DMS114 treated with DMSO at 0.1 percent for 48 hours (cell line): ENCODE results near the gene UPK2.
"Not testable (repeated sequence)": the region's sequence is repeated elsewhere in the genome, so short reads cannot be mapped to it uniquely, and the experiment has no call there.

Source experiments
- DNase-seq: peaks from one replicate; lab custom pipeline; 2025; ENCODE audit not compliant: unreplicated experiment; lab: John Stamatoyannopoulos, UW

UPK2 gene

DNA sequence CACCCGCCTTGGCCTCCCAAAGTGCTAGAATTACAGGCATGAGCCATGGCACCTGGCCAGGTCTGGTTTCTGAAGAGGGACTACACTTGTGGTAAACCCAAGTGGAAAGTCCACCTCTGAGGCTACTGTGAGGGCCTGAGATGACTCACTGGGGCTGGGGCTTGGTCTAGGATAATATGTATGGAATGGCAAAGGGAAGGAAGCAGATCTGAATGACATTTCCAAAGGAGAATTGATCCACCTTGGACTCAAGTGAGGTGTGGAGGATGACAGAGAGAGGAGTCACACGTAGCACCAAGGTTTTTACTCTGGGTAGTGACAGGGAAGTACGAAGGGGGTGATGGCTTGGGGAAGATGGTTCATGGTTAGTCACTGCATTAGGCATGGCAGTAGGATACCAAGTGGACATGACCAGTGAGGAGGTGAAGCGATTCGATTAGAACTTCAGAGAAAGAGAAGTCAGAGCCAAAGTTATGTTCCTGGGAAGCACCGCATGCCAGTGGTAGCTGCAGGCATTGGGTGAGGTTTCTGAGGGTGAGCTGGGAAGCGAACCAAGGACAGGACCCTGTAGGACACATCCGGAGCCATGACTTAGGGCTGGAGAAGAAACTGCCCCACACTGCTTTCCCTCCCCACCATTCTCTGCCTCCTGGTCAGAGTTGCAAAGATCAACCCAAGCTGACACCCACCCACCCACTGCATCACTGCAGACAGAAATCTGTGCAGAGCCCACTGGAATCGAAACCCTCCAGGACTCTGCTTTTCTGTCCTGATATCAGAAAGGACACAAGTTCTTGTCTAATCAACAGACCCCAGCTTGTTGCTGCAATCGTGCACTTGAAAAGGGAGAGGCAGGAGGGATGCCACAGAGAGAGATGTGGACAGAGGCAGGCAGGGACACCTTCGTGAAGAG, 17.4 kb upstream of the UPK2 start:
- DNase-seq = no peak

DNA sequence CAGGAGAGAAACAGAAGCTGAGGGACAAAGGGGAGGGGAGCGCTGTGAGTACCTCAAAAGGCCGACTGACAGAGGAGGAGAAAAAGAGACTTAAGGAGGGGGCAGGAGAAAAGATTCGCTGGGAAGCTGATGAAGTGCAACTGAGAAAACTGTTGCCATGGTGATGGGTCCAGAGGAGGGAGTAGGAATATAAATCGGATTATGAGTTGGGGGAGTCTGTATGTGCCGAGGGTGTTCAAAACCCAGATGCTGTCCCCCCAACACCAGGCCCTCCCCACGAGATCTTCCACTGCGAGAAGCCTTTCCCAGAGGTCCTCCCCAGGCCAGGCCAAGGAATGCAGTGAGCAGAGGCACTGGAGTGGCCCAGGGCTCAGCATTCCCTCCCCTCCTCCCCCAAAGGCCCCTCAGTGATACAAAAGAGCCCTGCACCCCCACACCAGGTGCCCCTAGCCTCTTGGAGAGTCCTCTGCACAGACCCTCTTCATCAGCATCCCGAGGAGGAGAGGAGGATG, 16.6 kb upstream of the UPK2 start:
- DNase-seq = no peak

- no peak for DNase-seq
Observed at GRCh38 chr11:118939953-118940598, 16.0 kb upstream of the UPK2 start.

DNA sequence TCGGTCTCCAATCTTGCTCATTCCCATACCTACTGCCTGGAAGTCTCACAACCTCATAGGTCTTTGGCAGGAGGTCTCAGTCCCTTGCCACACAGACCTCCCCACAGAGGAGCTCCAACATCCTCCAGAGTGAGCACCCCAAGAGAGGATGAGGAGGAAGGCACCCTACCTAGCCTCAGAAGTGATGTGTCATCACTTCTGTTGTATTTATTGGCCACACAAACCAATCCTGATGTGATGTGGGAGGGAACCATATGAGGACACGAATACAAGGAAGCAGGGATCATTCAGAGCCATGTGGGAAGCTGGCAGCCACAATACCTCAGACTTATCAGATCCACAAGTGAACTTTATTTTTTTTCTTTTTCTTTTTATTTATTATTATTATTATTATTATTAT, 9.0 kb upstream of the UPK2 start:
- no peak for DNase-seq

DNA sequence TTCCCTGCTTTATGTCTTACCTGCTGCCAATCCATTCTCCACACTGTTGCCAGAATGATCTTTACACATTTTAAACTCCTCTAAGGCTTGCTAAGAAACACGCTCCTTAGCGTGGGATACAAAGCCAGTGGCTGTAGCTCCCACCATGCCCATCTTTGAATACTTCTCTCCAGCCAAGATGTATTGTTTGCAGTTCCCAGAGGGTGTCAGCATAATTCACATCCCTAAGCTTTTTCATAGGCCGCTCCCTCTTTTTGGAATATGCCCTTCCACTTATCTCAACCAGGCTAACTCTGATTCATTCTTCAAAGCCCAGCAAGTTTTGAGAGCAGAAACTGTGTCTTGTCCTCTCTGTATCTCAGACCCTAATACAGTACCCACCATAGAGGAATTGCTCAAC, 8.1 kb upstream of the UPK2 start:
- no peak for DNase-seq

DNA sequence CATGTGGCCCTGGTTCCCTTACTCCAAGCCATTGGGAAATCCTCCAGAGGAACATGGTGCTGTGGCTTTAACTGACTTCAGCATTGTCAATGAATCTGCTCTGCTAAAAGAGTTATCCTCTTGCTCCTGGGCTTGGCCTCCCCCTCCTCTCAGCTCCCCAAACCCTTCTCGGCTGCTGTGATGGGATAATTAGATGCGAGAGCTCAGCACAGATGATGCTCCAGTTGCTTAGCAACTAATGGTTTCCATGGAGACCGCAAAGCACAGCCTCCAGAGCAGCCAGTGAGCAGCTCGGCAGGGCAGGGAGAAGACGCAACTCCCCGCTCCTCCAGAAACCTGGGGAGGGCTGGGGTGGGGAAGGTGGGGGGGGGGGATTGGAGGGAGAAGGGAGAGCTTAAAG, 2.8 kb upstream of the UPK2 start:
- no peak for DNase-seq

- DNase-seq = not testable (repeated sequence)
Observed at GRCh38 chr11:118953976-118954375, 2.1 kb upstream of the UPK2 start.

DNA sequence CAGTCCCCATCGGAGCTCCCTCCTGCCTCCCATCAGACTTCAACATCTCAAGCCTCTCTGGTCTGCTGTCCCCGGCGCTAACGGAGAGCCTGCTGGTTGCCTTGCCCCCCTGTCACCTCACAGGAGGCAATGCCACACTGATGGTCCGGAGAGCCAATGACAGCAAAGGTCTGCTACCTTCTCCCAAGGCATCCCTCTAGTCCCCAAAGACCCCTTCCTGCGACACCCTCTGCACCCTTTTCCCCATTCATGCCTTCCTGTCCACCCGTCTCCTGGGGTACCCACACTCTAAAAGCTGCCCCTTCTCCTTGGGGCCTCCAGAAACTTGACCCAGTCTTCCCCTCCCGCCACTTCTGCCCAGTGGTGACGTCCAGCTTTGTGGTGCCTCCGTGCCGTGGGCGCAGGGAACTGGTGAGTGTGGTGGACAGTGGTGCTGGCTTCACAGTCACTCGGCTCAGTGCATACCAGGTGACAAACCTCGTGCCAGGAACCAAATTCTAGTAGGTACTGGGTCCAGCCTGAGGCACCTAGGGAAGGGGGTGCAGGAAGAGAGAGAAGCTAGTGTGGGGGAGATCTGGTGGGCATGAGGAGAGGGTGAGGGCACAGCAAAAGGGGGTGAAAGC, 860 bp downstream of the UPK2 start:
- no peak for DNase-seq

DNA sequence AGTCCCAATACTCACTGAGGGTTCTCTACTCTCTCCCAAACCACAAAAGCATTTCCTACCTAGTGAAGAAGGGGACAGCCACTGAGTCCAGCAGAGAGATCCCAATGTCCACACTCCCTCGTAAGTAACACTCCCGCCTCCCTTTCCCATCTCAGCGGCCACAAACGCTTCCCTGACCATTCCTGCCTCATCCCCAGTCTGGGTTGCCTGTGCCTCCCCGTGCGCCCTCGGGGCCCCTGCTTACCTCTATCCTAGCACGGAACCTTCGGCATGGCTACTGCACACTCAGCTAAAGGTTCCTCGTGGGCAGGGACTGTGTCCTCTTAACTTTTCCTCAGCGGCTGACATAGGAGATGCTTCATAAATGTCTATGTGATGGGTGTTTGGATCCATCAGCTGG, 1.5 kb downstream of the UPK2 start:
- DNase-seq = no peak

GRCh38 chr11:118957968-118958367, 1.9 kb downstream of the UPK2 start:
- no peak for DNase-seq

- DNase-seq = no peak
Observed at GRCh38 chr11:118958577-118958976, 2.5 kb downstream of the UPK2 start.

DNA sequence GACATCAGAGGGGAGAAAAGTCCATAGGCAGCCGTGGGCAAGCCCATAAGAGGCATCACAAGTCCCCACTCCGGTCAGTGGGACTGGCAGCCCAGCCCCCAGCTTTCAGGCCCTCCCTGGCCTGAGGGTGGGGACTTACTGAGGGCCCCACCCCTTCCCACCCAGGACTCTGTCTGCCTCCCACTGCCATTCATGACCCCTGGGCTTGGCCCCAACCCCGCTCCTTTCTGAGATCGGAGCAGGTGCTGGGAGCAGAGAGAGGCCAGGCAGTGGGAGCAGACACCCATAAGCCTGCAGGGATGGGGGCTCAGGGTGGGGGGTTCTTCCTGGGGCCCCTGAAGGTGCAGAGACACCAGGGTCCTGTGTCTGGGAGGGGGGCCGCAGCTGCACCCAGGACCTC, 5.1 kb downstream of the UPK2 start:
- no peak for DNase-seq

DNA sequence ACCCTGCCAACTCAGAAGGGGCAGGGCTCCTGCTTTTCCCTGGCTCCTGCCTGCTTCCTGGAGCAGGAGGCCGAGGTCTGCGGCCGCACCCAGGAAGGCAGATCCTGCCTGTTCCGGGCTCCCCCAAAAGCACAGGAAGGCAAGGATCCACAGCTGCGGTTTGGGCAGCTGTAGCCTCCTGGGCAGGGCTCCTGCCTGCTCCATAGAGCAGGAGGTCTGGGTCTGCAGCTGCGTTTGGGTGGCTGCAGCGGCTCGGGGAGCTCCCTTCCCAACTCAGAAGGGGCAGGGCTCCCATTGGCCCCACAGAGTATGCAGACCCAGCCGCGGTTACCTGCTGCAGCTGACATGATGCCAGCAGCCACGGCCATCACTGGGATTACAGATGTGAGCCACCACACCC, 5.5 kb downstream of the UPK2 start:
- DNase-seq = no peak

DNA sequence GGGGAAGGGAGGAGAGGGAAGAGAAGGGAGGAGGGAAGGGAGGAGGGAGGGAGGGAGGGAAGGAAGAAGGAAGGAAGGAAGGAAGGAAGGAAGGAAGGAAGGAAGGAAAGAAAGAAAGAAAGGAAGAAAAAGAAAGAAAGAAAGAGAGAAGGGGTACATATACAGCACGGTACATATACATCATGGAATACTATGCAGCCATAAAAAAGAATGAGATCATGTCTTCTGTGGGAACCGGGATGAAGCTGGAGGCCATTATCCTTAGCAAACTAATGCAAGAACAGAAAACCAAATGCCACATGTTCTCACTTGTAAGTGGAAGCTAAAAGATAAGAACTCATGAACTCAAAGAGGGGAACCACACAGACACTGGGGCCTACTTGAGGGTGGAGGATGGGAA, 13.4 kb downstream of the UPK2 start:
- DNase-seq = not testable (repeated sequence)

GRCh38 chr11:118971646-118972045, 15.5 kb downstream of the UPK2 start, which contains the start of gene FOXR1:
Gene FOXR1, plus strand, starts transcription at chr11:118971761. Its CDS starts 171 bp downstream, at chr11:118971932.
- DNase-seq = no peak

GRCh38 chr11:118973985-118974384, 17.9 kb downstream of the UPK2 start:
- no peak for DNase-seq

DNA sequence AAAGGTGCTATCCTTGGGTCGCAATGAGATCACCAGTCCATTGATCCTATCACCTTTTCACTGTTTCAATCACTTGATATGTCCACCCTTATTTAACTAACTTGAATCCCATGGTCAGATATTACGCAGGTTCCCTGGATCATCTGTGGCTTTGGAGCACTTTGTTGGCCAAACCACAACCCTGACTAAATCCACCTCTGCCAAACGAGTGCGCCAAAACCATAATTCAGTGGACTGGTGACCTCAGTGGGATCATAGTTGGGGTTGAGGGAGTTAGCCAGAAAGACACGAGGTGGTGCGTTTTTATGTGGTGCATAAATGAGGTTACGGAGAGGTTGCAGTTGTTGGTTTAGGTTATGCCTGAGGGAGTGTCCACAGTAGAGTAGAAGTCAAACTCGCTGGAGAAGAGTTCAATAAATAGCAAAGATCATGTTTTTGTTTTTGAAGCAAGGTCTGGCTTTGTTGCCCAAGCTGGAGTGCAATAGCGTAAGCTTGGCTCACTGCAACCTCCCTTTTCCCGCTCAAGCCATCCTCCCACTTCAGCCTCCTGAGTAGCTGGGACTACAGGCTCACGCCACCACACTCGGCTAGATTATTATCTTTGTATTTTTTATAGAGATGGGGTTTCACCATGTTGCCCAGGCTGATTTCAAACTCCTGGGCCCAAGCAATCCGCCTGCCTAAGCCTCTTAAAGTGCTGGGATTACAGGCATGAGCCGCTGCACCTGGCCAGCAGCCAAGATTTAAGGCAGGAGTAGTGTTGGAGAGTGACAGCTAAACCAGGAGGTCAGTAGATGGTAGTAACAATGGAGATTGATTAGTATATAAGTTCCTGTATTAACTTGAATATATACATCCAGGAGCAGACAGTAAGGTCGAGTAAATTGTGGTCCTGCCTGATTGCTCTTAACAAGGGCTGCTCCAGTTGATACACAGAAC, 19.9 kb downstream of the UPK2 start:
- no peak for DNase-seq

- no peak for DNase-seq
Observed at GRCh38 chr11:118979434-118979833, 23.3 kb downstream of the UPK2 start.

GRCh38 chr11:118980191-118980881, 24.2 kb downstream of the UPK2 start:
- DNase-seq = no peak

DNA sequence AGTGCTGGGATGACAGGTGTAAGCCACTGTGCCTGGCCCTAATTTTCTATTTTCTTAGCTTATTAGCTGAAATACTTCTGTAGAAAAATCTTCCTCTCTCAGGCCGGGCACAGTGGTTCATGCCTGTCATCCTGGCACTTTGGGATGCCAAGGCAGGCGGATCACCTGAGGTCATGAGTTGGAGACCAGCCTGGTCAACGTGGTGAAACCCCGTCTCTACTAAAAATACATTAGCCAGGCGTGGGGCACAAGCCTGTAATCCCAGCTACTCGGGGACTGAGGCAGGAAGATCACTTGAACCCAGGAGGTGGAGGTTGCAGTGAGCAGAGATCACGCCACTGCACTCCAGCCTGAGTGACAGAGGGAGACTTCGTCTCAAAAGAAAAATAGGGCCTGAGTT, 28.2 kb downstream of the UPK2 start:
- DNase-seq = not testable (repeated sequence)
